OCI-M2 (cell line): ENCODE data around the gene CDH24.

Experiments
- DNase-seq: peaks from one replicate; lab custom pipeline; 2025; ENCODE audit not compliant: unreplicated experiment; lab: John Stamatoyannopoulos, UW

Gene CDH24

DNA sequence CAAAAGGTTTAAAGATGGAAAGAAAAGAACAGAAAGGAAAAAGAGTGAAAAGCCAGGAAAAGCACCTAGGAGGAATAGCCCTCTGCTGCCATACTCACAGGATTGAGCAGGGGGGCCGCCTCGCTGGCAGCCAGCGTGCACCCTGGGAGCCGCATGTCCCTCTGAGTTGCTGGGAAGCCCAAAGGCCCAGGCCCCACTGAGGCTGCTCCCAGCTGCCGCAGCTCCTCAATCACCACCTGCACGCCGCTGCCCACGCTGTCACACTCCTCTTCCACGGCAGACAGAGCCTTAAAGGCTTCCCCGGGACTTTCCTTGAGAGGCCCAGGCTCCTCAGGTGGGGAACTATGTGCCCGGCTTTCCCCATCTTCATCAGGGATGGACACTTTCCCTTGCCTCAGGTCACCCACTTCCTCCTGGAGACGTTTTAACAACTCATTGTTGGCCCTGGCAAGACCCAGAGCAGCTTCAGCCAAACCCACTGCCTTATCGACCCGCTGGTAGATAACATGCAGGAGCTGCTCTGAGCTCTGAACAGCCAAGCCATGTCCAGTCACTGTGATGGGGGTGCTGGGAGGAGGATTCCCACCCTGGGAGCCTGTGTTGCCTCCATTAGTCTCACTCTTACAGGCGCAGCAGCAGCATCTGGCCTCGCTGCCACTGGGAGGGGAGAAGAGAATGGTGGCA lies 58.8 kb downstream of the CDH24 start:
- no peak for DNase-seq

DNA sequence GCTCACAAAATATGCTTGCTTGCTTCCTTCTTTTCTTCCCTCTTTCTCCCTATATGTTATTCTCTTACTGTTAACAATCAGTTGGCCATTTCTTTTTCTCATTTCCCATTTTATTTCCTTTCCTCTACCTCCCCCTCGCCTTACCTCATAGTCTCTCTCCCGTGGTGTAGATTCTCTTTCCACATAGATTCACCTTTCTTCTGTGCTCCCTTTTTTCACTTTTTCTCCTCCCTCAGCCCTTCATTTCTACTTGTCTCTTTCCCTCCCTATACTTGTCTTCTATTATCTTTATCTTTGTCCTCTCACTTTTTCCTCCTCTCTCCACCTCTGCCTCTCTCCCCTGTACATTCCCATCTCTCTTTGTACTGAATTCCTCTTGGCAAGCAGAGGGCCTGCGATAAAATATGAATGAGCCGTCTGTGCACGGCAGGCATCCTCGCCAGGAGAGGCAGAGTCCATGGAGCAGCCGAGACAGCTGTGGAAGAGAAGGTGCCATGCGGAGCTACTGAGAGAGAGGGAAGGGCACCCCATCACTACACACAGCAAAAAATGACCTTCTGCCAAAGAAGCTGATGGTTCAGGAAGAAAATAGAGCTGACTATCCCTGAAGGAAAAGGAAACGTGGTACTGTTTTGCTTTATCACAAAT lies 59.5 kb downstream of the CDH24 start:
- no peak for DNase-seq
